Astrocyte (in vitro differentiated cells and primary cell): ENCODE results near the gene GRIN3B.

Experiments
- CTCF ChIP-seq: IDR thresholded peaks from 2 replicates; pipeline ENCODE4 v1.5.1; 2011; ENCODE audit warnings: low read depth, mild to moderate bottlenecking, inconsistent platforms, low read length, moderate library complexity; ENCODE audit not compliant: insufficient read depth
- EZH2 ChIP-seq: IDR thresholded peaks from 2 replicates; pipeline ENCODE4 v1.6.1; 2012; ENCODE audit warnings: mild to moderate bottlenecking, low read length, inconsistent platforms; ENCODE audit not compliant: insufficient read depth

GRCh38 chr19:1055886-1056620, 55.8 kb downstream of the GRIN3B start:
- TF ChIP-seq CTCF: no peak
- no peak for TF ChIP-seq EZH2
